GM12878 (cell line): ENCODE data around the gene NNAT. TPM values are rescaled to one million over a fixed set of nuclear protein-coding genes. Genes with fewer than 3 reads are reported as not detected.

Source experiments
- ATAC-seq: fragments of 200-7000 bp; cut with Tn5 transposase; 3 replicates; pipeline ENCODE4 v1.9.1; 2020; ENCODE audit warnings: mild to moderate bottlenecking, moderate library complexity
- BruUV-seq: library from RNA; stranded (reverse); fragments of 400-500 nt; replicated peaks from 2 replicates; lab custom pipeline; 2021; lab: Mats Ljungman, UMichigan
- CTCF ChIA-PET: fragments of 300-600 bp; sonication (Branson Sonifier 250); formaldehyde crosslinking; extraction: SDS; loops from one replicate; lab custom pipeline; 2021; ENCODE audit warnings: inconsistent platforms; lab: Yijun Ruan, JAX
- POLR2A ChIA-PET: fragments of 350-600 bp; formaldehyde crosslinking; extraction: SDS; loops from one replicate; lab custom pipeline; 2021; ENCODE audit warnings: inconsistent platforms; lab: Charles Lee
- RAD21 ChIA-PET: fragments of 300-600 bp; sonication (Branson Sonifier 250); formaldehyde crosslinking; loops from one replicate; lab custom pipeline; 2023; ENCODE audit warnings: antibody characterized with exemption; ENCODE audit not compliant: unreplicated experiment; lab: Charles Lee
- SMC1A ChIA-PET: fragments of 300-600 bp; sonication (Branson Sonifier 250); formaldehyde crosslinking; loops from one replicate; lab custom pipeline; 2023; ENCODE audit not compliant: unreplicated experiment, uncharacterized antibody; lab: Charles Lee
- DNase-seq: peaks from one replicate; pipeline ENCODE4 v3.0.0-alpha.2; 2011; ENCODE audit warnings: low read depth, low spot score
- FAIRE-seq: peaks from 3 replicates; lab custom pipeline; 2011; peaks lifted over from hg19 to GRCh38; lab: Jason Lieb, UNC
- H2AFZ ChIP-seq: 2 replicates; pipeline ENCODE4 v1.6.0; 2011; ENCODE audit warnings: low read depth, low read length, control low read depth; ENCODE audit not compliant: control insufficient read depth
- H3K27ac ChIP-seq: 2 replicates; pipeline ENCODE4 v1.5.1; 2011; ENCODE audit warnings: control low read depth; ENCODE audit not compliant: control insufficient read depth, insufficient read depth
- H3K27me3 ChIP-seq, 2 experiments: replicated peaks in 1 of 2; 2 replicates each; pipeline versions ENCODE4 v1.6.0 to v1.6.1; 2011; ENCODE audit warnings: low read length in 1 of 2; ENCODE audit not compliant: control insufficient read depth in 2 of 2, insufficient read depth in 2 of 2
- H3K36me3 ChIP-seq, 2 experiments: 2 replicates each; pipeline ENCODE4 v1.5.1; 2011; ENCODE audit warnings: low read length in 1 of 2; ENCODE audit not compliant: control insufficient read depth in 2 of 2, insufficient read depth in 2 of 2
- H3K4me1 ChIP-seq: 2 replicates; pipeline ENCODE4 v1.6.1; 2011; ENCODE audit warnings: mild to moderate bottlenecking, low read length, moderate library complexity, mixed read lengths; ENCODE audit not compliant: control insufficient read depth, insufficient read depth
- H3K4me2 ChIP-seq: 2 replicates; pipeline ENCODE4 v1.6.0; 2011; ENCODE audit warnings: control low read depth; ENCODE audit not compliant: control insufficient read depth, insufficient read depth
- H3K4me3 ChIP-seq: fragments of 200-600 bp; sonication (generic); 2 replicates; pipeline ENCODE4 v1.5.1; 2016
- H3K79me2 ChIP-seq: 2 replicates; pipeline ENCODE4 v1.6.0; 2011; ENCODE audit warnings: low read length; ENCODE audit not compliant: control insufficient read depth, insufficient read depth
- H3K9ac ChIP-seq: 2 replicates; pipeline ENCODE4 v1.8.0; 2011; ENCODE audit warnings: low read length, control low read depth, mixed read lengths; ENCODE audit not compliant: control insufficient read depth, insufficient read depth
- H3K9me3 ChIP-seq: replicated peaks from 3 replicates; pipeline ENCODE4 v1.5.1; 2011; ENCODE audit warnings: mild to moderate bottlenecking, low read length; ENCODE audit not compliant: control insufficient read depth, insufficient read depth
- H4K20me1 ChIP-seq: 2 replicates; pipeline ENCODE4 v1.6.0; 2011; ENCODE audit not compliant: control insufficient read depth, insufficient read depth
- NFYB ChIP-seq: IDR thresholded peaks from 2 replicates; pipeline ENCODE4 v1.6.1; 2011; ENCODE audit warnings: low read depth, mild to moderate bottlenecking, low read length, improper control_type of control experiment, moderate library complexity; ENCODE audit not compliant: insufficient read depth
- RUNX3 ChIP-seq: IDR thresholded peaks from 2 replicates; pipeline ENCODE4 v1.6.1; 2012; ENCODE audit warnings: low read length, inconsistent platforms
- TAF1 ChIP-seq: IDR thresholded peaks from 2 replicates; pipeline ENCODE4 v1.6.1; 2011; ENCODE audit warnings: mild to moderate bottlenecking, low read depth, low read length, borderline replicate concordance
- WGBS: methylation state at CpG from one replicate; pipeline ENCODE4 v1.1.6; 2016; ENCODE audit warnings: low lambda C conversion rate; ENCODE audit not compliant: insufficient replicate concordance, insufficient coverage; ENCODE audit errors: missing lambda C conversion rate; 5-methylcytosine and 5-hydroxymethylcytosine counted together
- in situ Hi-C: fragments of 300-500 bp; cut with MboI; formaldehyde crosslinking; loops from 9 replicates; pipeline ENCODE4 v1.14.3; 2018; ENCODE audit warnings: mixed read lengths
- intact Hi-C: fragments of 100-400 bp; cut with micrococcal nuclease; formaldehyde crosslinking; loops from one replicate; pipeline ENCODE4 v1.14.2; 2022; ENCODE audit not compliant: unreplicated experiment
- polyA plus RNA-seq, 11 experiments: library from polyadenylated mRNA; depleted of rRNA in 4 of 11; unstranded in 6 of 11; stranded (reverse) in 5 of 11; fragments of >200 nt; fragmentation: Nextera tagmentation in 4 of 11; fragmentation: Illumina TruSeq in 1 of 11; extraction: Ambion mirVana in 4 of 11; extraction: Trizol in 1 of 11; gene quantifications; 1 replicate in 1 of 11; 2 replicates in 10 of 11; pipeline versions ENCODE4 v1.2.1 to v1.2.3, GENCODE V29; 2011 to 2016; ENCODE audit warnings: inconsistent platforms in 2 of 11, missing spikeins in 2 of 11, low read depth in 1 of 11
- total RNA-seq, 4 experiments: library from RNA; depleted of rRNA in 3 of 4; stranded (reverse); fragments of >200 nt in 3 of 4; fragmentation: Illumina TruSeq in 1 of 4; extraction: Trizol in 1 of 4; gene quantifications; 2 replicates each; pipeline versions ENCODE4 v1.2.1 to v1.2.3, GENCODE V29; 2013 to 2021
- TF ChIP-seq, protein P1 (sequence below): fragments of 450-650 bp; IDR thresholded peaks from 2 replicates; pipeline ENCODE4 v1.6.1; 2016; ENCODE audit warnings: mild to moderate bottlenecking

The NNAT gene
- total and polyA plus RNA-seq, 10 of the 15 experiments (the other 5 are each of a cell fraction or from before 2014, with no cell fraction given), result 0.22 to 0.99 (median 0.42) TPM; not detected in 7

DNA sequence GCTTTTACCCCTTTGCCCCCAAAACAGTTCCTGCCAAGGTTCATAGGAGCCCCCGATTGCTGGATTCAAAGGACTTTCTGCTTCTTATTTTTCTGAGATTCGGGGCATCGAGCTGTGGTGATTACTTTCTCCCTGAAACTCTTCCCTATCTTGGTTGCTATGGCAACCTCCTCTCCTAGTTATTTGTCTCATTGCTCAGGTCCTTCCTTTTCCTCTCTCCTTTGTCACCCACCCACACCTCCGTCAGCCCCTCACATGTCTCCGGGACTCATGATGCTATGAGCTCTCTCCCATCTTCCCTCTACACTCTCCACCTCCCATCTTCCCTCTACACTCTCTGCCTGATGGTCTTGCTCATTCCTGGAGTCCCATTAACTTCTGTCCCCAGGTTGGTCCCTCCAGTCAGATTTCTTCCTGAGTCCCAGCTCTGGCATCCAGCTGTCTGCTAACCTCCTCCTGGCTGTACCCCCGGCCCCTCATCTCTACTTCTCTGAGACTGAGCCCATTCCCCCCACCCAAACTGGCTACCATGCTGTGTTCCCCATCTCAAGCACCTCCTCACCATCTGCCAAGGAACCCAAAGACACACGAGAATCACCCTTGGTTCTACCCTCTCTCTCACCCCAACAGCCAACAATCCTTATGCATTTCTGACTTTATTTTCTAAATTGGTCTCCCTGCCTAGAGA, 30.2 kb upstream of the NNAT start:
- H3K4me1 ChIP-seq, result no peaks in the 10 kb centered on the region
- ATAC-seq, result no peak
- H3K9me3 ChIP-seq, result no peaks in the 10 kb centered on the region
- RAD21 ChIA-PET, result no interaction called here
- H4K20me1 ChIP-seq, result no peaks in the 10 kb centered on the region
- H3K36me3 ChIP-seq, result no peaks in the 10 kb centered on the region
- POLR2A ChIA-PET, result no interaction called here
- intact Hi-C loops, result no loop called here
- H2AFZ ChIP-seq, result no peak overlapping the region
- H3K79me2 ChIP-seq, result no peaks in the 10 kb centered on the region
- H3K27ac ChIP-seq, result no peak overlapping the region
- no peak for FAIRE-seq
- no peak overlapping the region for H3K4me2 ChIP-seq
- WGBS, result 68% methylated on average over 6 of the region's 7 CpGs
- TF ChIP-seq NFYB (no peak), TAF1 (no peak), RUNX3 (no peak)
- TF ChIP-seq, protein P1, sequence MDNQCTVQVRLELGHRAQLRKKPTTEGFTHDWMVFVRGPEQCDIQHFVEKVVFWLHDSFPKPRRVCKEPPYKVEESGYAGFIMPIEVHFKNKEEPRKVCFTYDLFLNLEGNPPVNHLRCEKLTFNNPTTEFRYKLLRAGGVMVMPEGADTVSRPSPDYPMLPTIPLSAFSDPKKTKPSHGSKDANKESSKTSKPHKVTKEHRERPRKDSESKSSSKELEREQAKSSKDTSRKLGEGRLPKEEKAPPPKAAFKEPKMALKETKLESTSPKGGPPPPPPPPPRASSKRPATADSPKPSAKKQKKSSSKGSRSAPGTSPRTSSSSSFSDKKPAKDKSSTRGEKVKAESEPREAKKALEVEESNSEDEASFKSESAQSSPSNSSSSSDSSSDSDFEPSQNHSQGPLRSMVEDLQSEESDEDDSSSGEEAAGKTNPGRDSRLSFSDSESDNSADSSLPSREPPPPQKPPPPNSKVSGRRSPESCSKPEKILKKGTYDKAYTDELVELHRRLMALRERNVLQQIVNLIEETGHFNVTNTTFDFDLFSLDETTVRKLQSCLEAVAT, result no peak
- TF ChIP-seq, all 136 proteins: peak for 0
- in situ Hi-C loops, result no loop called here
- no peaks in the 10 kb centered on the region; a peak in 1 of 4 replicates for H3K27me3 ChIP-seq
- CTCF ChIA-PET, result no interaction called here
- no peak overlapping the region for H3K4me3 ChIP-seq
- no peak for DNase-seq
- SMC1A ChIA-PET, result interaction anchor here (0.6 kb wide), 1 partner anchor 11 kb away, joined by 3 read pairs; no protein-coding TSS in a partner anchor
- no TSS peak for BruUV-seq
- H3K9ac ChIP-seq, result no peak overlapping the region
